H1 (cell line): Measurements from ENCODE around the gene GPD1L. TPM values are rescaled to one million over a fixed set of nuclear protein-coding genes. Genes with fewer than 3 reads are reported as not detected.

Source experiments
- HDAC2 ChIP-seq, 2 experiments: fragments of 300-600 bp in 1 of 2; sonication (generic) in 1 of 2; IDR thresholded peaks; 2 replicates each; pipeline ENCODE4 v1.6.1; 2011 to 2012; ENCODE audit warnings: low read depth in 2 of 2, low read length in 2 of 2, mild to moderate bottlenecking in 2 of 2, moderate library complexity in 2 of 2, borderline replicate concordance in 1 of 2, inconsistent platforms in 1 of 2
- POU5F1 ChIP-seq: IDR thresholded peaks from 2 replicates; pipeline ENCODE4 v1.6.1; 2011; ENCODE audit warnings: low read depth, mild to moderate bottlenecking, low read length, moderate library complexity
- TAF7 ChIP-seq: optimal IDR thresholded peaks from 2 replicates; pipeline ENCODE3; 2011; ENCODE audit warnings: low read depth, mild to moderate bottlenecking, inconsistent platforms, low read length, moderate library complexity, borderline replicate concordance
- polyA plus RNA-seq, 7 experiments: library from polyadenylated mRNA; depleted of rRNA in 3 of 7; stranded (reverse) in 5 of 7; unstranded in 2 of 7; fragments of >200 nt in 5 of 7; fragments of 200-250 nt in 2 of 7; gene quantifications; 1 replicate in 5 of 7; 2 replicates in 1 of 7; 4 replicates in 1 of 7; pipeline versions ENCODE4 v1.2.1 to v1.2.3, GENCODE V29; 2011 to 2013; ENCODE audit warnings: missing spikeins in 2 of 7, mixed read lengths in 2 of 7
- total RNA-seq: library from RNA; stranded (reverse); fragmentation: NEBNext Ultra II Directional; extraction: Animal tissue kit (Norgen Biotek cat#: 25700); gene quantifications from 2 replicates; pipeline ENCODE4 v1.2.1, GENCODE V29; 2021

Gene GPD1L
- total and polyA plus RNA-seq, 2 of the 8 experiments (the other 6 are each of a cell fraction or from before 2014, with no cell fraction given): 2.4 to 8.4 TPM

- no peak for TF ChIP-seq HDAC2 (IDR thresholded peaks at IDR 0.05; ENCODE audit: borderline replicate concordance in 1 of 2, low read depth in 2 of 2, low read length in 2 of 2)
- no peak for TF ChIP-seq TAF7
- no peak for TF ChIP-seq POU5F1
Measured at GRCh38 chr3:32208447-32208846, 102.0 kb downstream of the GPD1L start (continued).
